IPS-NIHi7 (cell line): ENCODE data around the gene ESPN.
"Not testable (repeated sequence)": the region's sequence is repeated elsewhere in the genome, so short reads cannot be mapped to it uniquely, and the experiment has no call there.

Experiments
- DNase-seq: peaks from one replicate; pipeline ENCODE4 v3.0.0; 2012; ENCODE audit warnings: mixed read lengths; ENCODE audit errors: extremely low spot score

The ESPN gene

GRCh38 chr1:6424619-6425593, at the start of gene ESPN:
TSS of gene ESPN (plus strand) at chr1:6424776. CDS start at chr1:6424956, 180 bp downstream.
- DNase-seq: peak; percentile 58

GRCh38 chr1:6378096-6378746, 46.4 kb upstream of the ESPN start:
- DNase-seq: peak; percentile 59

- DNase-seq: no peak
Observed at GRCh38 chr1:6380037-6380436, 44.5 kb upstream of the ESPN start.

- no peak for DNase-seq
Observed at GRCh38 chr1:6384135-6384534, 40.4 kb upstream of the ESPN start.

- DNase-seq: no peak
Observed at GRCh38 chr1:6384962-6385361, 39.6 kb upstream of the ESPN start.

GRCh38 chr1:6385488-6386191, 38.9 kb upstream of the ESPN start:
- DNase-seq: peak; percentile 91

- no peak for DNase-seq
Observed at GRCh38 chr1:6386371-6386949, 38.1 kb upstream of the ESPN start.

- no peak for DNase-seq
Observed at GRCh38 chr1:6389971-6390370, 34.6 kb upstream of the ESPN start.

- no peak for DNase-seq
Observed at GRCh38 chr1:6391951-6392808, 32.4 kb upstream of the ESPN start.

- DNase-seq: no peak
Observed at GRCh38 chr1:6392809-6393399, 31.7 kb upstream of the ESPN start.

- peak; percentile 94 for DNase-seq
Observed at GRCh38 chr1:6393400-6394187, 31.0 kb upstream of the ESPN start, which contains the start of gene ACOT7. TSS of gene ACOT7 (minus strand) at chr1:6393767. CDS start at chr1:6393399, 368 bp downstream.

- not testable (repeated sequence) for DNase-seq
Observed at GRCh38 chr1:6395130-6395529, 29.4 kb upstream of the ESPN start.

GRCh38 chr1:6395781-6396244, 28.8 kb upstream of the ESPN start:
- DNase-seq: not testable (repeated sequence)

- DNase-seq: no peak
Observed at GRCh38 chr1:6396998-6397397, 27.6 kb upstream of the ESPN start.

GRCh38 chr1:6397844-6398441, 26.6 kb upstream of the ESPN start:
- DNase-seq: no peak

GRCh38 chr1:6399294-6399693, 25.3 kb upstream of the ESPN start:
- no peak for DNase-seq

- no peak for DNase-seq
Observed at GRCh38 chr1:6401673-6402072, 22.9 kb upstream of the ESPN start.

GRCh38 chr1:6408023-6408422, 16.6 kb upstream of the ESPN start:
- no peak for DNase-seq

GRCh38 chr1:6409053-6409452, 15.5 kb upstream of the ESPN start:
- no peak for DNase-seq
